HG03196 (cell line): ENCODE measurements around the gene TPSD1.
"Not testable (repeated sequence)": the region's sequence is repeated elsewhere in the genome, so short reads cannot be mapped to it uniquely, and the experiment has no call there.

Experiments used
- ATAC-seq: cut with Tn5 transposase; IDR thresholded peaks from one replicate; pipeline ENCODE4 v1.9.1; 2021; ENCODE audit not compliant: unreplicated experiment

The TPSD1 gene

DNA sequence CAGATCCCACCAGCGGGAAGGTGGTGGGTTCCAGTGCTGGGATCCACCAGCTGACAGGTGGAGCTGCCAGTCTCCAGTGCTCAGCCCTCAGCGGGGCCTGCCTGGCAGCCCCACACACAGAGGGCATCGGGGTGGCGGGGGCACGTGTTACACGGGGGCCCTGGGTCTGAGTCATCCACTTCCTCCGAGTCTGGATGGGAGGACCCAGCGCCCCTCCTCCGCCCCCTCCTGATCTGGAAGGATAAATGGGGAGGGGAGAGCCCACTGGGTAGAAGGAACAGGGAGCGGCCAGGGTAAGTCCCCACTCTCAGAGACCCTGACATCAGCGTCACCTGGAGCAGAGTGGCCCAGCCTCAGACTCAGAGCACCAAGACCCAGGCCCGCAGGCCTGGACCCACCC is 15.4 kb upstream of the TPSD1 start, which contains the start of gene TPSAB1:
Gene TPSAB1, plus strand, starts transcription at position 270 of the 400 bp plus-strand sequence. CDS start 234 bp downstream, outside the sequence.
- ATAC-seq, result not testable (repeated sequence)

DNA sequence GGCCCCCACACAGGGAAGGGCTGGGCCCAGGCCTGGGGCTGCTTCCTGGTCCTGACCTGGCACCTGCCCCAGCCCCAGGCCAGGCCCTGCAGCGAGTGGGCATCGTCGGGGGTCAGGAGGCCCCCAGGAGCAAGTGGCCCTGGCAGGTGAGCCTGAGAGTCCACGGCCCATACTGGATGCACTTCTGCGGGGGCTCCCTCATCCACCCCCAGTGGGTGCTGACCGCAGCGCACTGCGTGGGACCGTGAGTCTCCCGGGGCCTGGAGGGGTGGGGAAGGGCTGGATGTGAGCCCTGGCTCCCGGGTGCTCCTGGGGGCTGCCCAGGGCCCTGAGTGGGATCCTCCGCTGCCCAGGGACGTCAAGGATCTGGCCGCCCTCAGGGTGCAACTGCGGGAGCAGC is 14.8 kb upstream of the TPSD1 start:
- not testable (repeated sequence) for ATAC-seq

DNA sequence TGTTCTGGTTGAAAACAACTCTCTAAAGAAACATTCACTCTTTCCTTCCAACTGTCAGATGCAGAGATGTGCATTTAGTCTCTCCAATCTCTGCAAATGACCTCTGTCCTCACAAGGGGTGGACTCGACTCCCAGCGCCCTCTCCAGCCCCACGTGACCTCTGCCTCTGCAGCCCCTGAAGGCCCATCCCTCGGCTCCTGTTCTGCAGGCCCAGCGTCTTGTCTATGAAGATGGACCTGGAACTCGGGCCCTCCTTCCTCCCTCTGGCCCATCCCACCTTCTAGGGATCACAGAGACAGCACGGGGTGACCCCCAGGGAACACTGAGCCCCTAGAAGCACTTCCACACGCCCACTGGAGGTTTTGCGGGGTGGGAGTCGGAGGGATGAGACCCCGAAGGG is 12.5 kb upstream of the TPSD1 start:
- not testable (repeated sequence) for ATAC-seq

DNA sequence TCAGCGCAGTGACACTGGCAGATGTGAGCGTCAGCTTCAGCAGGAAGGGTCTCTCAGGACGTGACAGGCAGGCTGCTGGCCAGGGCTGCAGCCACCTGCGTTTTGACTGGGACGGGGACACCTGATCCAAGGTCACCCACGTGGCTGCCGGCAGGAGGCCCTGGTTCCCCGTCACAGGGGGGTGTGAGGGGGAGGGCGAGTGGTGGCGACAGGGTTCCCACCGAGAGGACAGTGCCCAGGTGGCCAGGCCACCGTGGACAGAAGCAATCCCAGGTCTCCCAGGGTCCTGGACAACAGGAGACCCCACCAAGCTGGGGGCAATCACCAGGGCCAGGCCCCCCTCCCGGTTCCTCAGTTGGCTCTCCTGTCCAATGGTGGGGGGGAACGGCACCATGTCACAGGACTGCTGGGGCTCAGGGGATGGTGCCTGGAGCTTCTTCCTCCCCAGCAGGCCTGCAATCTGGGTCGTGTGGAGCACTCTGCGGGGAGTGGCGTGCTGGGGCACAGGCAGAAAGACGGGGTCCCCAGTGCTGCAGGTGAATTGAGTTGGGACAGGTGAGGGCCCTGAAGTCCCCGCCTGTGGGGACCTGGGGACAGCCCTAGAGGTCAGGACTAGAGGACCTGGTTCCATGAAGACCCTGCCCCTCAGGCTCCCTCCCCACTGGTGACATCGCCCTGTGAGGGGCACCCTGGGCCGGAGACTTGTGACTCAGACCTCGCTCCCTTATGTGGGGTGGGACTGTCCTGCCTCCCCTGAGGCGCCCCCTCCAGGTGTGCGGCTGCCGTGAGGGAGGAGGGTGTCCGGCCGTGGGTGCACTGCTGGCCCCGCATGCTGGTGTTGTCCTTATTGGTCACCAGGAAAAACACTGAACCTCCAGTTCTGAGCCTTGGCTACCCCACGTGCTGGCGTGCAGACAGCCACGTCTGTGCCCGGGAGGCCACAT is 11.7 kb upstream of the TPSD1 start:
- not testable (repeated sequence) for ATAC-seq

DNA sequence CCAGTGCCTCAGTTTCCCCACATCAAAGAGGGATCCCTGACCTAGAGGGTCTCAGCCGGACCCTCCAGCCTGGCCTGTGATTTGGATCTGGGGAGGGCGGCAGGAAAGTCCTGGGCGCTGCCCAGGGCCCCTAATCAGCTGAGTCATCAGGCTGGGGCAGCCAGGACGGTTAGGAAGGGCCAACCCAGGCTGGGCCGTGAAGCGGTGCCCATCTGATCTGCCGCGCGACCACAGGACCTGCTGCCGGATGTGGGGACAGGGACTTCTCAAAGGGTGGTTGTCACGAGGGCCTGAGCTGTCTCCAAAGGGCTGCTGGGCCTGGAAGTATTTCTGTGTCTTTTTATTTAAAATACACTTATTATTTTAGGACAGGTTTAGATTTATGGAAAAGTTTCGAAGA is 11.0 kb upstream of the TPSD1 start:
- no peak for ATAC-seq

DNA sequence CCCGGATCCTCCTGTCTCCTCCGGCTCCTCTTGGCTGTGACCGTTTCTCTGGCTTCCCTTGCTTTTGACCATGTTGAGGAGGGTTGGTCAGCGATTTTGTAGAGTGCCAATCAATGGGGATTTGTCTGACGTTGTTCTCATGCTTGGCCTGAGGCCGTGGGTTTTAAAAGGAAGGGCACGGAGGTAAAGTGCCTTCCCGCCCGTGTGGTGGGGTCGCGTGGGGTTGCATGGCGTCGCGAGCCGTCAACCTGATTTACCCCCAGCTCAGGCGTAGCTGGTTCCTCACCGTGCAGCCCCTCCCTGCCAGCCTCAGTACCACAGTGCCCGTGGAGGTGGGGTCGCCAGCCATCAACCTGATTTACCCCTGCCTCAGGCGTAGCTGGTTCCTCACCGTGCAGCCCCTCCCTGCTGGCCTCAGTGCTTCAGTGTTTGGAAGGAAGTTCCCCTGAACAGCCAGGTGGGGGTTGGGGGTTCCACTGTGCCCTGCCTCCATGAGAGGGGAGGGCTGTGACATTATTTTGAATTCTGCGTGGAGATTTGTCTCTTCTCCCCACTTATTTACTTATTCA is 10.3 kb upstream of the TPSD1 start:
- ATAC-seq, result no peak

DNA sequence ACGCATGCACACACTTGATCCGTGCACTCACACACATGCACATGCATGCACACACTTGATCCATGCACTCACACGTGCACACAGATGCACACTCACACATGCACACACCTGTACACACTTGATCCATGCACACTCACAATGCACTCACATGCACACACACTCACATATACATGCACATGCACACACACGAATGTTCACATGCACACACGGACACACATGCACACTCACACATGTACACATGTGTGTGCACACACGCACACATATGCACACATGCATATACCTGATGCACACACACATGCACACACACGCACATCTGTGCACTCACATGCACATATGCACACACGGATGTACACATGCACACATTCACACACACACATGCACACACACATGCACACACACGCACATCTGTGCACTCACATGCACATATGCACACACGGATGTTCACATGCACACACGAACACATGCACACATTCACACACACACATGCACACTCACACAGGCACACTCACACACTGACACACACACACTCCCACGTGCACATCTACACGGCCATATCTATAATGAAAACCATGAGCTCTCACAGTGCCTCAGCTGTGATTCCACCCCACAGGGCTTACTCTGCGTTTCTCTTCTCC is 7.8 kb upstream of the TPSD1 start:
- not testable (repeated sequence) for ATAC-seq

DNA sequence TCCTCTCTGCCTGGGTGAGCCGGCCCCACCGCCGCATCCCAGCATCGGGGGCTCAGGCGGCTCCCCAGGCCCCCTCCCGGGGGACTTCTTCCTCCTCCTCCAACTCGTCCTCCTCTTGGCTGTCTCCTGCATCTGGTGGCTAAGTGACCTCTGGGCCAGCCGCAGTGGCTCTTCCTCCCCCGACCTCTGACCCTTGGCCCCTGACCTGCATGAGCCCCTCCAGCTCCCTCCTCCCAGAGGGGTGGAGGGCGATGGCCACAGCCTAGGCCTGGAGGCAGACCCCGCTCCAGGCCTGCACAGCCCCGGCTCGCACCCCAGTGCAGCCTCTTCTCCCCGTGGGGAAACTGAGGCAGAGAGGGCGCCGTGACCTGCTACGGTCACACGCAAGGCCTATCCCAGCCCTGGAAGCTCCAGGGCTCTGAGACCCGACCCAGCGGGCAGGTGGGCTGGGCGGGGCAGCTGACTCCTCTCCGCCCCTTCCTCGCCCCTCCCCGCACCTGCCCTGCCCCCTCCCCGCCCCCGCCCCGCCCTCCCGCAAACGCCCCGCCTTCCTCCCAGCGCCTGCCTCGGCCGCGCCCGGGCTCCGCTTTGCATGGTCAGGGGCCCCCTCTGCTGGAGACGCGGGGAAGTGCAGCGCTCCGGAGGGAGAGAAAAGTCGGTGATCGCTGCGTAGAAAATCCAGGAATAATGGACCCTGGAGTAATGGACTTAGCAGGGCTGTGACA is 6.7 kb upstream of the TPSD1 start:
- not testable (repeated sequence) for ATAC-seq

DNA sequence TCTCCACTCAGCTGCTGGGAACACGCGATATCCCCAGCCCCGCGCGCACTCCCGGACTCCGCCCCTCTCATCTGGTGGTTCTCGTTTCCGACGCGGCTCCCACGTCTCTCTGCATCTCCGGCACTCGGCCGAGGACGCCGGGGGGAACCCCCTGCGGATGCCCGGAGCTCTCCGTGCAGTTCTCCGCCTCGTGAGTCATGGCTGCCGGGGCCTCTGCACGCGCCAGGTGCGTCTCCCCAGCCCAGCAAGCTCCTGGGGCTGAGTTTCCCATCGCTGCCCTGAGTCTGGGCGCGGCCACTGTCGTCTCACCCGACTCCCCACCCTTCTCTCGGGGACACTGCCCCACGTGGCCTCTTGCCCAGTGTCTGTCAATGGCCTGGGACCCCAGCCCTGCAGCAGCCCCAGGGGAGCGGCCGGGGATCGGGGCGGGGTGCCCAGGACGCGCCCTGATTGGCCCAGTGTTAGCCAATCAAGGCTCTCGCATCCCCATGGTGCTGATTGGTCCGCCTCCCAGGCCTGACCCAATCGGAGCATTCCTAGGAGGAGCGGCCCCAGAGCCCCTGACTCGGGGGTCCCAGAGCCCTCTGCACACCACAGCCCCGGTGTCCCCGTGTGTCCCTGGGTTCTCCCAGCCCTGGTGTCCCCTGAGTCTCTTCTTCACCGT is 2.0 kb upstream of the TPSD1 start:
- not testable (repeated sequence) for ATAC-seq

DNA sequence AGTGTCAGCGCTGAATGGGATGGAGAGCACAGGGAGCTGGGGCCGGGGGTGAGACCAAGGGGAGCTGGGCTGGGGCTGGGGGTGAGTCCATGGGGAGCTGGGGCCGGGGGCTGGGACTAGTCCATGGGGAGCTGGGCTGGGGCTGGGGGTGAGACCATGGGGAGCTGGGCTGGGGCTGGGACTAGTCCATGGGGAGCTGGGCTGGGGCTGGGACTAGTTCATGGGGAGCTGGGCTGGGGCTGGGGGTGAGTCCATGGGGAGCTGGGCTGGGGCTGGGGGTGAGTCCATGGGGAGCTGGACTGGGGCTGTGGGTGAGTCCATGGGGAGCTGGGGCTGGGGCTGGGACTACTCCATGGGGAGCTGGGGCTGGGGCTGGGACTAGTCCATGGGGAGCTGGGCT is 1.0 kb upstream of the TPSD1 start:
- ATAC-seq, result not testable (repeated sequence)

DNA sequence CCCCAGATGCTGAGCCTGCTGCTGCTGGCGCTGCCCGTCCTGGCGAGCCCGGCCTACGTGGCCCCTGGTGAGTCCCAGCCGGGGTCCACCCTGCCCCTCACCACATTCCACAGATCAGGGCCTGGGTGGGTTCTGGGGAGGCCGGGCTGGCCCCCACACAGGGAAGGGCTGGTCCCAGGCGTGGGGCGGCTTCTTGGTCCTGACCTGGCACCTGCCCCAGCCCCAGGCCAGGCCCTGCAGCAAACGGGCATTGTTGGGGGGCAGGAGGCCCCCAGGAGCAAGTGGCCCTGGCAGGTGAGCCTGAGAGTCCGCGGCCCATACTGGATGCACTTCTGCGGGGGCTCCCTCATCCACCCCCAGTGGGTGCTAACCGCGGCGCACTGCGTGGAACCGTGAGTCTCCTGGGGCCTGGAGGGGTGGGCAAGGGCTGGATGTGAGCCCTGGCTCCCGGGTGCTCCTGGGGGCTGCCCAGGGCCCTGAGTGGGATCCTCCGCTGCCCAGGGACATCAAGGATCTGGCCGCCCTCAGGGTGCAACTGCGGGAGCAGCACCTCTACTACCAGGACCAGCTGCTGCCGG is 516 bp downstream of the TPSD1 start:
- ATAC-seq, result not testable (repeated sequence)

DNA sequence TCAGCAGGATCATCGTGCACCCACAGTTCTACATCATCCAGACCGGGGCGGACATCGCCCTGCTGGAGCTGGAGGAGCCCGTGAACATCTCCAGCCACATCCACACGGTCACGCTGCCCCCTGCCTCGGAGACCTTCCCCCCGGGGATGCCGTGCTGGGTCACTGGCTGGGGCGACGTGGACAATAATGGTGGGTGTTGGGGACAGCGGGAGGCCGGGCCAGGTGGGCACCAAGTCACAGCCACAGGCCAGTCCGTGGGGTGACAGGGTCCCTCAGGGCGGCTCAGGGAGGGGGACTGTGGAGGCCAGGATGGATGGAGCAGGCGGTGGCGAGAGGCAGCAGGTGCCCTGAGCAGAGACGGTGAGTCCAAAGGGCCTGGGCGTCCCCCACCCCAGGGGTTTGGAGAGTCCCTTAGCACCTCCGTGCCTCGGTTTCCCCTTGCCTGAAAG is 1.0 kb downstream of the TPSD1 start:
- no peak for ATAC-seq

DNA sequence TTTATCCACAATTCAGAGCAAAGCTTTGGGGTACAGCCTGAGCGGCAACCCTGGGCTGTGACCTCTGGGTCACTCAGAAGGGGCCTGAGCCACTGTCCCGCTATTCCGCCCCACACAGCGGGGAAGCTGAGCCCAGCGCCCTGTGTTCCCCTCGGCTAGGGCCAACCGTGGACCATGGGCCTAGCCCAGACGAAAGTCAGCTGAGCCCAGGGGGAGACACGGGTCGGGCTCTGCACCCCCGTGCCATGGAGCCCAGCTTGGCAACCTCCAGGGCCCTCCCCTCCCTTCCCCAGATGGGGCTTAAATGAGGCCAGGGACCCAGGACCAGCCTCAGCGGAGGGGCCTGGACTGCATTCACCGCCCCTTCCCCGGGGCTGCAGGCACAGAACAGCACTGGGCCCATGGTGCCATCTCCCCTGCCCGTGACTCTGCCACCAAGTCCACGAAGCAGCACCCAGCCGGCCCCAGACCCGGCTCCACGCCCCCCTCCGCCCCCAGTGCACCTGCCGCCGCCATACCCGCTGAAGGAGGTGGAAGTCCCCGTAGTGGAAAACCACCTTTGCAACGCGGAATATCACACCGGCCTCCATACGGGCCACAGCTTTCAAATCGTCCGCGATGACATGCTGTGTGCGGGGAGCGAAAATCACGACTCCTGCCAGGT is 1.8 kb downstream of the TPSD1 start:
- no peak for ATAC-seq

DNA sequence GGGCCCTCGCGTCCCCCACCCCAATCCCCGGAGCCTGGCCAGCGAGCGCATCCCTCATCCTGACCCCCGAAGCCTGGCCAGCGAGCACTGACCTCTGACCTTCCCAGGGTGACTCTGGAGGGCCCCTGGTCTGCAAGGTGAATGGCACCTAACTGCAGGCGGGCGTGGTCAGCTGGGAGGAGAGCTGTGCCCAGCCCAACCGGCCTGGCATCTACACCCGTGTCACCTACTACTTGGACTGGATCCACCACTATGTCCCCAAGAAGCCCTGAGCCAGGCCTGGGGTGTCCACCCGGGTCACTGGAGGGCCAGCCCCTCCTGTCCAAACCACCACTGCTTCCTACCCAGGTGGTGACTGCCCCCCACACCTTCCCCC is 2.3 kb downstream of the TPSD1 start:
- ATAC-seq, result no peak

DNA sequence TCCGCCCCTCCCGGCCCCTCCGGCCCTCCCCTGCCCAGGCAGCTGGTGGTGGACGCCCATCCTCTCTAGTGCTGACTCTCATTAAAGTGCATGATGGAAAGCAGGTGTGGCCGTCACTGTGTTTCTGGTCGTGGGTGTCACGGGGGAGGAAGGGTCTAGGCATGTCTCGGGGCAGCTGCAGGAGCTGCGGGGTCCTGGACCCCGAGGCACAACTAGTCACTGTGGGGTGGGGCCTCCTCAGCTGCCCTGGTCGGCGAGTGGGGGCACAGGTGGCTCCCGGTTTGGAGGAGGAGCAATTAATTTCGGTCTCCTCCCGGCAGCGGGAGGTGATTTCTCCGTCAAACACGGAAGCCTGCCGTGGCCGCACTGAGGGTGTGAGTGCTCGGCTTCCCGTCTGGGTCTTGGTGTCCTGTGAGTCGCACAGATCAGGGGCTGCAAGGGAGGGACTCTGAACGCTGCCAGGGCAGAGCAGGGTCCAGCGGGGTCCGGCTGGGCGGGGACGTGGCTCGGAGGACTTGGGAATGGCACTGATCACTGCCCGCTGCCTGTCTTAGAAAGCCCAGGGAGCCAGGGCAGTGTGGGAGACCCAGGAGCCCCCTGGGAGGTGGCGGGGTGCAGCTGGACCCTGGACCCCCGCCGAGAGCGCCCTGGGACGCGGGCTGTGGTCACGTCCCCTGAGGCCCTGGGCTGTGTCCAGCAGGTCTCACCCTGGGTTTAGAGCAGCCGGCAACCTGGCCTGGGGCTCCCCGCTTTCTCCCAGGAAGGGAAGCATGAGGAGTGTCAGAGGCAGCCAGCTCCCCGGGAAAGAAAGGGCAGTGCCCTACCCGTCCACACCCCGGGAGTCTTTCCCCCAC is 3.3 kb downstream of the TPSD1 start:
- no peak for ATAC-seq

DNA sequence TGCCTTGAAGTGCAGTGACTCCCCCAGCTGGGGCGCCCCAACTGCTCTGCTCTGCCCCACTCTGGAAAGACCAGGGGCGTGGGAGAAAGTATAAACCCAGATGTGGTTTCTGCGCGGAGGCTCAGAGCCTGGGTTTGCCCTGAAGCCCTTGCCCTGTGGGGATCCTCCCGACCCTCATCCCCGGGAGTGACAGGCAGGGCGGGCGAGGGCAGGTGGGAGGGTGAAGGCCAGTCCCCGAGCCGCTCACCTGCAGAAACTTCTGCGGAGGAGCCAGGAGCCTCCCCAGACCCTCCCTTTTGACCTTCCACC is 3.8 kb downstream of the TPSD1 start:
- ATAC-seq, result no peak

DNA sequence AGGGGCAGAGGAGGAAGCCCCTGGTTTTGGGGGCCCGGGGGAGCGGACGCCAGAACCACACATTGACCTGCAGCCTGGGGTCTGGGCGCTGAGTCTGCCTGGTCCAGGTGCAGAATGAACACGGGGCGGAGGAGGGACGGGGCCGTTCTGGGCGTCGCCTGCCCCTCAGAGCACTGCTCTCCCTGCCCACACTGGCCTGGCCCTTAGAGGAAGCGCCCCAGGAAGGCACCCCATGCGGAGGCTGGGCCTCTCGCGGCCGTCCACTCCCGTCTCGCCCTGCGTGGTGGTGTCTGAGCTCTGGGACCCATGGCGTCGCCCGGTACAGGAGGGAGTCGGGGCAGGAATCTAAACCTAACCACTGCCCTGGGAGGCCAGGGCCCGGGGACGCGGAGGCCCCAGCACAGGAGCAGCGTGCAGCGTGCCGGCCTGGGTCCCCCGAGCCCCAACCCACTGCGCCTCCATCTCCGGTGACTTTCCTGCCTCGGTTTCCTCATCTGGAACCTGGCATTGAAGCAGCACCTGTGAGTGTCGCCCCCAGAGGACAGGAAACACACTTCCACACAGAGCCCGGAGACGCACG is 4.3 kb downstream of the TPSD1 start:
- no peak for ATAC-seq

DNA sequence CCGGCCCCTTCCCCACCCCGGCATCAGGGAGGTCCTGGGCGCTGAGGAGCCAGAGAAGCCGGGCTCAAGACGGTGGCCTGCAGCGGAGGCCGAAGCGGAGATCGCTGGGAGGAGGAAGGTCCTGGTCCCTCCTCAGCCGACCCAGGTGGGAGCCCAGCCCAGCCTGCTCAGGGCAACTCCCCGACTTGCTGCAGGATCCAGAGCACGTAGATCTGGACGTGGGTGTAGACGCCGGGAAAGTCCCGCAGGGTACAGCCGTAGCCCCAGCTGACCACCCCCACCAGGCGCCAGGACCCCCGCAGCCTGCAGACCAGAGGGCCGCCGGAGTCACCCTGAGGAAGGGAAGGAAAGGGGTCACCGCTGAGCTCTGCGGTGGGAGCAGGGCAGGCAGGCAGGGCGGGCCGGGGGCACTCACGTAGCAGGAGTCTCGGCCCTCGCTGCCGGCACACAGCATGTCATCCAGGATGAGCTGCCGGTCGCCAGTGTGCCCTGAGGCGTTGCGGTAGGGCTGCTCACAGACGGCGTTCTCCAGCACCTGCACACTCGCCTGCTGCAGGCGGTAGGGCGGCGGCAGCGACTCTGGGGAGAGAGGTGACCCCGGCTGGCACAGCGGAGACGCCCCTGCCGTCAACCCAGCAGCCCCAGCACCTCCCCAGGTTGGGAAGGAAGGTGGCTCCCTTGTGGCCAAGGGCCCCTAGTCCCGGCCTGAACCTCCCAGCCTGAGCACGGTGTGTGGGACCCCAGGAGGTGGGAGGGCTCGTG is 5.4 kb downstream of the TPSD1 start:
- ATAC-seq, result no peak
